A673 (cell line): ENCODE measurements around the gene ZNF33B.

ENCODE experiments used
- CTCF ChIP-seq: fragments of 300-800, 200-600 bp; sonication (generic); conservative IDR thresholded peaks from 2 replicates; pipeline ENCODE4 v1.5.1; 2017; ENCODE audit warnings: low read depth, mild to moderate bottlenecking, antibody characterized with exemption, low read length, moderate library complexity, mixed read lengths
- EZH2 ChIP-seq: fragments of 200-600 bp; sonication (generic); IDR thresholded peaks from 2 replicates; pipeline ENCODE4 v1.6.1; 2017; ENCODE audit warnings: borderline replicate concordance, low read depth, mild to moderate bottlenecking, mixed read lengths, antibody characterized with exemption, low read length; ENCODE audit not compliant: poor library complexity, severe bottlenecking

- TF ChIP-seq CTCF (no peak), EZH2 (no peak)
Observed at GRCh38 chr10:42593284-42593683, 45.1 kb downstream of the ZNF33B start.
